H1 (cell line): Measurements from ENCODE around the gene SYMPK. TPM values are rescaled to one million over a fixed set of nuclear protein-coding genes. Genes with fewer than 3 reads are reported as not detected.

Source experiments
- CEBPB ChIP-seq: IDR thresholded peaks from 2 replicates; pipeline ENCODE4 v1.6.1; 2012; ENCODE audit warnings: low read depth, low read length
- CHD2 ChIP-seq: IDR thresholded peaks from 2 replicates; pipeline ENCODE4 v1.6.1; 2012; ENCODE audit warnings: low read length, improper control_type of control experiment
- CREB1 ChIP-seq: IDR thresholded peaks from 2 replicates; pipeline ENCODE4 v1.6.1; 2012; ENCODE audit warnings: inconsistent platforms
- CTBP2 ChIP-seq: IDR thresholded peaks from 2 replicates; pipeline ENCODE4 v1.7.0; 2011; ENCODE audit warnings: borderline replicate concordance, mild to moderate bottlenecking, moderate library complexity, mixed read lengths, low read length; ENCODE audit not compliant: insufficient read depth, insufficient read length
- EGR1 ChIP-seq: IDR thresholded peaks from 2 replicates; pipeline ENCODE4 v1.6.1; 2011; ENCODE audit warnings: low read depth, low read length, borderline replicate concordance
- FOSL1 ChIP-seq: IDR thresholded peaks from 2 replicates; pipeline ENCODE4 v1.6.1; 2011; ENCODE audit warnings: mild to moderate bottlenecking, low read depth, low read length, moderate library complexity; ENCODE audit not compliant: insufficient read depth
- GABPA ChIP-seq: IDR thresholded peaks from 2 replicates; pipeline ENCODE4 v1.6.1; 2011; ENCODE audit warnings: mild to moderate bottlenecking, low read length, moderate library complexity, borderline replicate concordance; ENCODE audit not compliant: insufficient read depth
- GTF2F1 ChIP-seq: IDR thresholded peaks from 2 replicates; pipeline ENCODE4 v1.6.1; 2012; ENCODE audit warnings: low read depth, low read length, improper control_type of control experiment, borderline replicate concordance
- HDAC2 ChIP-seq, 2 experiments: fragments of 300-600 bp in 1 of 2; sonication (generic) in 1 of 2; IDR thresholded peaks; 2 replicates each; pipeline ENCODE4 v1.6.1; 2011 to 2012; ENCODE audit warnings: low read depth in 2 of 2, low read length in 2 of 2, mild to moderate bottlenecking in 2 of 2, moderate library complexity in 2 of 2, borderline replicate concordance in 1 of 2, inconsistent platforms in 1 of 2
- HDAC6 ChIP-seq: IDR thresholded peaks from one replicate; pipeline ENCODE4 v1.7.1; 2012; ENCODE audit warnings: low read depth, mild to moderate bottlenecking, inconsistent platforms, low read length, moderate library complexity
- JUND ChIP-seq: IDR thresholded peaks from 2 replicates; pipeline ENCODE4 v1.6.1; 2011; ENCODE audit warnings: mild to moderate bottlenecking, improper control_type of control experiment, low read length
- KDM1A ChIP-seq: fragments of 200-600, 300-600 bp; sonication (generic); IDR thresholded peaks from 2 replicates; pipeline ENCODE4 v1.7.1; 2016; ENCODE audit warnings: mild to moderate bottlenecking, low read length, borderline replicate concordance
- KDM5A ChIP-seq: fragments of 200-600 bp; IDR thresholded peaks from 2 replicates; pipeline ENCODE4 v1.7.1; 2012; ENCODE audit warnings: mild to moderate bottlenecking, low read length, inconsistent platforms, mixed read lengths
- NANOG ChIP-seq: IDR thresholded peaks from 2 replicates; pipeline ENCODE4 v1.6.1; 2011; ENCODE audit warnings: low read length, low read depth, mild to moderate bottlenecking, inconsistent platforms; ENCODE audit not compliant: insufficient read depth, poor library complexity, severe bottlenecking
- NRF1 ChIP-seq: IDR thresholded peaks from 2 replicates; pipeline ENCODE4 v1.6.1; 2011; ENCODE audit warnings: mild to moderate bottlenecking, low read depth, low read length, improper control_type of control experiment
- PHF8 ChIP-seq: fragments of 200-600 bp; sonication (generic); conservative IDR thresholded peaks from 2 replicates; pipeline ENCODE4 v1.7.1; 2012; ENCODE audit warnings: low read depth, mild to moderate bottlenecking, inconsistent platforms, low read length, moderate library complexity
- POLR2AphosphoS5 ChIP-seq: IDR thresholded peaks from 2 replicates; pipeline ENCODE4 v1.6.1; 2011; ENCODE audit warnings: low read depth, low read length
- RBBP5 ChIP-seq: IDR thresholded peaks from 2 replicates; pipeline ENCODE4 v1.7.1; 2012; ENCODE audit warnings: low read depth, mild to moderate bottlenecking, inconsistent platforms, low read length, moderate library complexity, borderline replicate concordance
- RXRA ChIP-seq: IDR thresholded peaks from 2 replicates; pipeline ENCODE4 v1.6.1; 2011; ENCODE audit warnings: low read depth, mild to moderate bottlenecking, low read length, moderate library complexity; ENCODE audit not compliant: insufficient read depth
- SP1 ChIP-seq: IDR thresholded peaks from 2 replicates; pipeline ENCODE4 v1.6.1; 2011; ENCODE audit warnings: low read depth, low read length
- TAF1 ChIP-seq: IDR thresholded peaks from 2 replicates; pipeline ENCODE4 v1.6.1; 2011; ENCODE audit warnings: mild to moderate bottlenecking, low read depth, low read length
- YY1 ChIP-seq: IDR thresholded peaks from 2 replicates; pipeline ENCODE4 v1.6.1; 2011; ENCODE audit warnings: low read depth, mild to moderate bottlenecking, low read length
- polyA plus RNA-seq, 7 experiments: library from polyadenylated mRNA; depleted of rRNA in 3 of 7; stranded (reverse) in 5 of 7; unstranded in 2 of 7; fragments of >200 nt in 5 of 7; fragments of 200-250 nt in 2 of 7; gene quantifications; 1 replicate in 5 of 7; 2 replicates in 1 of 7; 4 replicates in 1 of 7; pipeline versions ENCODE4 v1.2.1 to v1.2.3, GENCODE V29; 2011 to 2013; ENCODE audit warnings: missing spikeins in 2 of 7, mixed read lengths in 2 of 7
- total RNA-seq: library from RNA; stranded (reverse); fragmentation: NEBNext Ultra II Directional; extraction: Animal tissue kit (Norgen Biotek cat#: 25700); gene quantifications from 2 replicates; pipeline ENCODE4 v1.2.1, GENCODE V29; 2021
- TF ChIP-seq, protein P1 (sequence below): IDR thresholded peaks from 2 replicates; pipeline ENCODE4 v1.6.1; 2012; ENCODE audit warnings: inconsistent platforms

The SYMPK gene
- total and polyA plus RNA-seq, 2 of the 8 experiments (the other 6 are each of a cell fraction or from before 2014, with no cell fraction given) = 93.6 to 99.5 TPM

DNA sequence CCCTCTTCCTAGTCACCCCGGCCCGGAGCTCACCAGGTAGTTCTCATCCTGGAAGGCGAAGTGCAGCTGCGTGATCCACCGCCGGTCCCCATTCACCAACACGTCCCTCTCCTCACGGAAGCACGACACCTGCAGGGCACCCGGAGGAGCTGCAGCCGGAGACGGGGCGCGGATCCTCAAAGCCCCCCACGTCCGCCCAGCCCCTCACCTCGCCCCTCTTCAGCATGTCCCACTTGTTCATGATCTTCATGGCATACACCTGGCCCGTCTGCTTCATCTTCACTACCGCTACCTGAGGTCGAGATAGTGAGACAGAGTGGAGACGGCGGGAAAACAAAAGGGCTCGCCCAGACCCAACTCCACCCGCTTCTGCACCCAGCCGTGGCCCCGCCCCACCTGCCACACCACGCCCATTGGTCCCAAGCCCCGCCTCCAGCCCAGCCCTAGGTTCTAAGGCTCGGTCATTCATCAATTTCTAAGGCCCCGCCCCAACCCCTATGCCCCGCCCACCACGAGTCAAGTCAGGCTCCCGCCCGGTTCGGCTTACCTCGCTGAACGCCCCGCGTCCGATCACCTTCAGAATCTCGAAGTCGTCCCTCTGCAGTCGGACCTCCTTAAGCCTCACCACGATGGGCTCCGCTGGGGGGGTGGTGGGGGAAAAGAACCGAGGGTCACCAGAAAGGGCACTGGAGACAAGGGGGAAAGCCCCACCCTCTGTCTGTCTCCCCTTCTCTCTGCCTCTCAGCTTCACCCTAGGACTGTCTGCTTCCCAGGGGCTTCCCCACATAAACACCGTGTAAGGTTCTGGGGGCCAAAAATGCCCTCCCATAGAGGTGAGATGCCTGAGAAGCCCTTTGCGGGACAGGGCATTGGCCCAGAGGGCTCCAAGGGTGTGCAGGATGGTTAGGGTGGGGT lies 83.5 kb downstream of the SYMPK start (continued):
- TF ChIP-seq POLR2AphosphoS5 (no peak), GTF2F1 (no peak), HDAC6 (no peak), CHD2 (no peak), CEBPB (no peak), CTBP2 (no peak), NRF1 (no peak), SP1 (no peak), RXRA (no peak), RBBP5 (no peak), YY1 (no peak), TAF1 (peak; percentile 24; the same call in 1 of the 2 replicates), JUND (no peak), FOSL1 (no peak), CREB1 (peak; percentile 20; the same call in 1 of the 2 replicates), KDM5A (no peak), NANOG (no peak), HDAC2 (IDR thresholded peaks at IDR 0.05; ENCODE audit: borderline replicate concordance in 1 of 2, low read depth in 2 of 2, low read length in 2 of 2) (no peak), PHF8 (no peak), EGR1 (no peak), GABPA (0 out of 2 replicates have a peak, but pooled peaks have one; percentile 25), KDM1A (no peak)
- TF ChIP-seq, protein P1, sequence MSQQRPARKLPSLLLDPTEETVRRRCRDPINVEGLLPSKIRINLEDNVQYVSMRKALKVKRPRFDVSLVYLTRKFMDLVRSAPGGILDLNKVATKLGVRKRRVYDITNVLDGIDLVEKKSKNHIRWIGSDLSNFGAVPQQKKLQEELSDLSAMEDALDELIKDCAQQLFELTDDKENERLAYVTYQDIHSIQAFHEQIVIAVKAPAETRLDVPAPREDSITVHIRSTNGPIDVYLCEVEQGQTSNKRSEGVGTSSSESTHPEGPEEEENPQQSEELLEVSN = 0 out of 2 replicates have a peak, but pooled peaks have one; percentile 10
